ENCODE data around the gene CDA.
A peak's percentile ranks its signal among the peaks of the same experiment; 100 is the strongest.

CDA gene

GRCh38 chr1:20588634-20589225 lies at the start of gene CDA:
Gene CDA (plus strand): TSS chr1:20589097. CDS start chr1:20589130, 33 bp downstream.
- H3K27ac ChIP-seq (ENCODE audit: low read length) = no peak within 1 kb of the TSS
- peaks cover 6% of the 10 kb centered on the region for H3K4me1 ChIP-seq (ENCODE audit: control insufficient read depth, insufficient read depth, low read length)
- H3K4me3 ChIP-seq (ENCODE audit: low read length in 2 of 2) = peak within 1 kb of the TSS in 1 of 2 donors; percentile 49
- peaks cover 29 to 31% of the 10 kb centered on the region in 2 donors for H3K27me3 ChIP-seq (ENCODE audit: control insufficient read depth in 1 of 2, insufficient read depth in 2 of 2, low read length in 2 of 2)
- H3K9ac ChIP-seq (ENCODE audit: low read length in 2 of 2) = peak within 1 kb of the TSS in 1 of 2 donors; percentile 21
- H3K36me3 ChIP-seq (ENCODE audit: control insufficient read depth in 2 of 2, insufficient read depth in 2 of 2, low read length in 2 of 2) = no peaks in the 10 kb centered on the region
- no peaks in the 10 kb centered on the region for H3K9me3 ChIP-seq (ENCODE audit: control insufficient read depth in 2 of 2, low read length in 2 of 2)

- Histone ChIP-seq H3K9ac (ENCODE audit: low read length in 2 of 2) (no peak overlapping the region), H3K9me3 (ENCODE audit: control insufficient read depth in 2 of 2, low read length in 2 of 2) (no peaks in the 10 kb centered on the region), H3K4me1 (ENCODE audit: control insufficient read depth, insufficient read depth, low read length) (no peaks in the 10 kb centered on the region), H3K36me3 (ENCODE audit: control insufficient read depth in 2 of 2, insufficient read depth in 2 of 2, low read length in 2 of 2) (no peaks in the 10 kb centered on the region), H3K4me3 (ENCODE audit: low read length in 2 of 2) (no peak overlapping the region), H3K27me3 (ENCODE audit: control insufficient read depth in 1 of 2, insufficient read depth in 2 of 2, low read length in 2 of 2) (peaks cover 6 to 21% of the 10 kb centered on the region in 2 donors), H3K27ac (ENCODE audit: low read length) (no peak overlapping the region)
Measured at GRCh38 chr1:20540281-20540680, 48.6 kb upstream of the CDA start.

GRCh38 chr1:20546637-20547036 lies 42.3 kb upstream of the CDA start:
- H3K4me1 ChIP-seq (ENCODE audit: control insufficient read depth, insufficient read depth, low read length) = no peaks in the 10 kb centered on the region
- no peak overlapping the region for H3K9ac ChIP-seq (ENCODE audit: low read length in 2 of 2)
- no peaks in the 10 kb centered on the region for H3K9me3 ChIP-seq (ENCODE audit: control insufficient read depth in 2 of 2, low read length in 2 of 2)
- no peak overlapping the region for H3K4me3 ChIP-seq (ENCODE audit: low read length in 2 of 2)
- H3K27ac ChIP-seq (ENCODE audit: low read length) = no peak overlapping the region
- peaks cover 12 to 13% of the 10 kb centered on the region in 2 donors for H3K27me3 ChIP-seq (ENCODE audit: control insufficient read depth in 1 of 2, insufficient read depth in 2 of 2, low read length in 2 of 2)
- H3K36me3 ChIP-seq (ENCODE audit: control insufficient read depth in 2 of 2, insufficient read depth in 2 of 2, low read length in 2 of 2) = no peaks in the 10 kb centered on the region

- no peaks in the 10 kb centered on the region for H3K9me3 ChIP-seq (ENCODE audit: control insufficient read depth in 2 of 2, low read length in 2 of 2)
- H3K9ac ChIP-seq (ENCODE audit: low read length in 2 of 2) = no peak overlapping the region
- H3K4me1 ChIP-seq (ENCODE audit: control insufficient read depth, insufficient read depth, low read length) = peaks cover 14% of the 10 kb centered on the region
- H3K4me3 ChIP-seq (ENCODE audit: low read length in 2 of 2) = no peak overlapping the region
- H3K27me3 ChIP-seq (ENCODE audit: control insufficient read depth in 1 of 2, insufficient read depth in 2 of 2, low read length in 2 of 2) = peaks cover 29 to 45% of the 10 kb centered on the region in 2 donors
- H3K27ac ChIP-seq (ENCODE audit: low read length) = peak overlapping the region; percentile 18
- H3K36me3 ChIP-seq (ENCODE audit: control insufficient read depth in 2 of 2, insufficient read depth in 2 of 2, low read length in 2 of 2) = no peaks in the 10 kb centered on the region
Measured at GRCh38 chr1:20551161-20551560, 37.7 kb upstream of the CDA start.

- peaks cover 14% of the 10 kb centered on the region for H3K4me1 ChIP-seq (ENCODE audit: control insufficient read depth, insufficient read depth, low read length)
- H3K9me3 ChIP-seq (ENCODE audit: control insufficient read depth in 2 of 2, low read length in 2 of 2) = no peaks in the 10 kb centered on the region
- peak within 1 kb of the TSS; percentile 19 to 66 for H3K4me3 ChIP-seq (ENCODE audit: low read length in 2 of 2)
- no peaks in the 10 kb centered on the region for H3K36me3 ChIP-seq (ENCODE audit: control insufficient read depth in 2 of 2, insufficient read depth in 2 of 2, low read length in 2 of 2)
- H3K27me3 ChIP-seq (ENCODE audit: control insufficient read depth in 1 of 2, insufficient read depth in 2 of 2, low read length in 2 of 2) = peaks cover 29 to 47% of the 10 kb centered on the region in 2 donors
- peak within 1 kb of the TSS; percentile 18 for H3K27ac ChIP-seq (ENCODE audit: low read length)
- H3K9ac ChIP-seq (ENCODE audit: low read length in 2 of 2) = no peak within 1 kb of the TSS
Measured at GRCh38 chr1:20551945-20552727, 36.8 kb upstream of the CDA start, which contains the start of gene FAM43B. Gene FAM43B (plus strand): TSS chr1:20552573. CDS start chr1:20552974, 401 bp downstream.

GRCh38 chr1:20552728-20553445 lies 36.0 kb upstream of the CDA start:
- peaks cover 32 to 47% of the 10 kb centered on the region in 2 donors for H3K27me3 ChIP-seq (ENCODE audit: control insufficient read depth in 1 of 2, insufficient read depth in 2 of 2, low read length in 2 of 2)
- H3K4me1 ChIP-seq (ENCODE audit: control insufficient read depth, insufficient read depth, low read length) = peaks cover 14% of the 10 kb centered on the region

GRCh38 chr1:20555025-20555757 lies 33.7 kb upstream of the CDA start:
- Histone ChIP-seq H3K36me3 (ENCODE audit: control insufficient read depth in 2 of 2, insufficient read depth in 2 of 2, low read length in 2 of 2) (no peaks in the 10 kb centered on the region), H3K4me3 (ENCODE audit: low read length in 2 of 2) (no peak overlapping the region), H3K9me3 (ENCODE audit: control insufficient read depth in 2 of 2, low read length in 2 of 2) (no peaks in the 10 kb centered on the region), H3K27me3 (ENCODE audit: control insufficient read depth in 1 of 2, insufficient read depth in 2 of 2, low read length in 2 of 2) (peaks cover 34 to 47% of the 10 kb centered on the region in 2 donors), H3K4me1 (ENCODE audit: control insufficient read depth, insufficient read depth, low read length) (peaks cover 16% of the 10 kb centered on the region), H3K9ac (ENCODE audit: low read length in 2 of 2) (no peak overlapping the region), H3K27ac (ENCODE audit: low read length) (no peak overlapping the region)

More at GRCh38 chr1:20552728-20553445, 36.0 kb upstream of the CDA start:
- Histone ChIP-seq H3K9me3 (ENCODE audit: control insufficient read depth in 2 of 2, low read length in 2 of 2) (no peaks in the 10 kb centered on the region), H3K36me3 (ENCODE audit: control insufficient read depth in 2 of 2, insufficient read depth in 2 of 2, low read length in 2 of 2) (no peaks in the 10 kb centered on the region), H3K9ac (ENCODE audit: low read length in 2 of 2) (no peak overlapping the region), H3K4me3 (ENCODE audit: low read length in 2 of 2) (peak overlapping the region; percentile 19 to 66), H3K27ac (ENCODE audit: low read length) (no peak overlapping the region)

- H3K9me3 ChIP-seq (ENCODE audit: control insufficient read depth in 2 of 2, low read length in 2 of 2) = no peaks in the 10 kb centered on the region
- H3K4me1 ChIP-seq (ENCODE audit: control insufficient read depth, insufficient read depth, low read length) = peaks cover 16% of the 10 kb centered on the region
- H3K27ac ChIP-seq (ENCODE audit: low read length) = no peak overlapping the region
- no peaks in the 10 kb centered on the region for H3K36me3 ChIP-seq (ENCODE audit: control insufficient read depth in 2 of 2, insufficient read depth in 2 of 2, low read length in 2 of 2)
- H3K27me3 ChIP-seq (ENCODE audit: control insufficient read depth in 1 of 2, insufficient read depth in 2 of 2, low read length in 2 of 2) = peaks cover 34 to 51% of the 10 kb centered on the region in 2 donors
- H3K9ac ChIP-seq (ENCODE audit: low read length in 2 of 2) = no peak overlapping the region
- H3K4me3 ChIP-seq (ENCODE audit: low read length in 2 of 2) = no peak overlapping the region
Measured at GRCh38 chr1:20555758-20556120, 33.2 kb upstream of the CDA start.

GRCh38 chr1:20558191-20558590 lies 30.7 kb upstream of the CDA start:
- H3K9me3 ChIP-seq (ENCODE audit: control insufficient read depth in 2 of 2, low read length in 2 of 2) = no peaks in the 10 kb centered on the region
- H3K27ac ChIP-seq (ENCODE audit: low read length) = no peak overlapping the region
- no peak overlapping the region for H3K4me3 ChIP-seq (ENCODE audit: low read length in 2 of 2)
- H3K9ac ChIP-seq (ENCODE audit: low read length in 2 of 2) = no peak overlapping the region
- no peaks in the 10 kb centered on the region for H3K36me3 ChIP-seq (ENCODE audit: control insufficient read depth in 2 of 2, insufficient read depth in 2 of 2, low read length in 2 of 2)
- H3K4me1 ChIP-seq (ENCODE audit: control insufficient read depth, insufficient read depth, low read length) = peaks cover 9% of the 10 kb centered on the region
- H3K27me3 ChIP-seq (ENCODE audit: control insufficient read depth in 1 of 2, insufficient read depth in 2 of 2, low read length in 2 of 2) = peaks cover 26 to 29% of the 10 kb centered on the region in 2 donors

GRCh38 chr1:20560966-20561365 lies 27.9 kb upstream of the CDA start:
- Histone ChIP-seq H3K27me3 (ENCODE audit: control insufficient read depth in 1 of 2, insufficient read depth in 2 of 2, low read length in 2 of 2) (peaks cover 6 to 14% of the 10 kb centered on the region in 2 donors), H3K27ac (ENCODE audit: low read length) (no peak overlapping the region), H3K9me3 (ENCODE audit: control insufficient read depth in 2 of 2, low read length in 2 of 2) (no peaks in the 10 kb centered on the region), H3K4me1 (ENCODE audit: control insufficient read depth, insufficient read depth, low read length) (peaks cover 2% of the 10 kb centered on the region), H3K36me3 (ENCODE audit: control insufficient read depth in 2 of 2, insufficient read depth in 2 of 2, low read length in 2 of 2) (no peaks in the 10 kb centered on the region), H3K9ac (ENCODE audit: low read length in 2 of 2) (no peak overlapping the region), H3K4me3 (ENCODE audit: low read length in 2 of 2) (no peak overlapping the region)
